ENCODE measurements around the gene TBC1D23.

Gene TBC1D23

GRCh38 chr3:100354850-100355249 is 94.1 kb downstream of the TBC1D23 start:
- Histone ChIP-seq H2AFZ (ENCODE audit: low read length) (no peak overlapping the region), H3K23ac (ENCODE audit: low read depth, low read length, poor library complexity) (no peak overlapping the region), H3K18ac (ENCODE audit: low read length) (no peak overlapping the region), H3K14ac (ENCODE audit: low read length) (no peak overlapping the region), H2BK12ac (ENCODE audit: low read length) (no peak overlapping the region), H2BK120ac (ENCODE audit: low read depth, low read length) (no peak overlapping the region), H4K8ac (ENCODE audit: low read depth, low read length) (no peak overlapping the region), H3K4ac (ENCODE audit: low read length) (no peak overlapping the region), H4K91ac (ENCODE audit: low read depth, low read length, poor library complexity) (no peak overlapping the region), H3K4me3 (ENCODE audit: low read length in 2 of 2) (no peak overlapping the region), H3K4me2 (ENCODE audit: insufficient read depth, low read length, poor library complexity, severe bottlenecking) (no peak overlapping the region), H3K9me3 (replicated peaks in 1 of 2; ENCODE audit: control insufficient read depth in 2 of 2, insufficient read depth in 1 of 2, low read depth in 1 of 2, low read length in 2 of 2) (peaks cover 2% of the 10 kb centered on the region in 2 donors), H3K9ac (ENCODE audit: low read depth, low read length, poor library complexity) (no peak overlapping the region), H2BK5ac (ENCODE audit: low read length) (no peak overlapping the region), H3K79me1 (ENCODE audit: low read depth, low read length) (no peaks in the 10 kb centered on the region), H3K4me1 (ENCODE audit: control insufficient read depth in 2 of 2, insufficient read depth in 1 of 2, low read depth in 1 of 2, low read length in 2 of 2) (no peaks in the 10 kb centered on the region), H3K36me3 (replicated peaks in 1 of 2; ENCODE audit: control insufficient read depth in 2 of 2, insufficient read depth in 2 of 2, low read length in 2 of 2) (peaks cover 9 to 72% of the 10 kb centered on the region in 2 donors), H2BK15ac (ENCODE audit: low read length) (no peak overlapping the region), H3K27ac (replicated peaks; ENCODE audit: low read length) (no peak overlapping the region), H3K27me3 (ENCODE audit: control insufficient read depth in 3 of 3, insufficient read depth in 3 of 3, low read depth in 1 of 3, low read length in 3 of 3) (no peaks in the 10 kb centered on the region), H2AK5ac (ENCODE audit: low read depth, low read length) (no peak overlapping the region)
- no peak for DNase-seq (ENCODE audit: low spot score)
- no CpG with 5 or more reads among the region's 3 CpGs for WGBS, 2 donors (ENCODE audit: extremely low coverage in 2 of 2, insufficient read length in 2 of 2, insufficient replicate concordance in 1 of 2)

- WGBS, 2 donors (ENCODE audit: extremely low coverage in 2 of 2, insufficient read length in 2 of 2, insufficient replicate concordance in 1 of 2) = no CpG with 5 or more reads among the region's 2 CpGs
- H3K27ac ChIP-seq (replicated peaks; ENCODE audit: low read length) = no peak overlapping the region
- H2BK120ac ChIP-seq (ENCODE audit: low read depth, low read length) = no peak overlapping the region
- no peak overlapping the region for H4K8ac ChIP-seq (ENCODE audit: low read depth, low read length)
- H3K23ac ChIP-seq (ENCODE audit: low read depth, low read length, poor library complexity) = no peak overlapping the region
- no peaks in the 10 kb centered on the region for H3K27me3 ChIP-seq (ENCODE audit: control insufficient read depth in 3 of 3, insufficient read depth in 3 of 3, low read depth in 1 of 3, low read length in 3 of 3)
- no peak overlapping the region for H3K18ac ChIP-seq (ENCODE audit: low read length)
- H2BK15ac ChIP-seq (ENCODE audit: low read length) = no peak overlapping the region
- no peaks in the 10 kb centered on the region for H3K79me1 ChIP-seq (ENCODE audit: low read depth, low read length)
- H2BK5ac ChIP-seq (ENCODE audit: low read length) = no peak overlapping the region
- H3K9me3 ChIP-seq (replicated peaks in 1 of 2; ENCODE audit: control insufficient read depth in 2 of 2, insufficient read depth in 1 of 2, low read depth in 1 of 2, low read length in 2 of 2) = peaks cover 4 to 12% of the 10 kb centered on the region in 2 donors
- H3K4ac ChIP-seq (ENCODE audit: low read length) = no peak overlapping the region
- no peak for DNase-seq (ENCODE audit: low spot score)
- no peak overlapping the region for H4K91ac ChIP-seq (ENCODE audit: low read depth, low read length, poor library complexity)
- no peak overlapping the region for H3K4me3 ChIP-seq (ENCODE audit: low read length in 2 of 2)
- H2BK12ac ChIP-seq (ENCODE audit: low read length) = no peak overlapping the region
- H3K36me3 ChIP-seq (replicated peaks in 1 of 2; ENCODE audit: control insufficient read depth in 2 of 2, insufficient read depth in 2 of 2, low read length in 2 of 2) = peaks cover 7 to 76% of the 10 kb centered on the region in 2 donors
- H3K4me1 ChIP-seq (ENCODE audit: control insufficient read depth in 2 of 2, insufficient read depth in 1 of 2, low read depth in 1 of 2, low read length in 2 of 2) = no peaks in the 10 kb centered on the region
- H3K14ac ChIP-seq (ENCODE audit: low read length) = no peak overlapping the region
- H2AK5ac ChIP-seq (ENCODE audit: low read depth, low read length) = no peak overlapping the region
- no peak overlapping the region for H3K9ac ChIP-seq (ENCODE audit: low read depth, low read length, poor library complexity)
- H2AFZ ChIP-seq (ENCODE audit: low read length) = no peak overlapping the region
- no peak overlapping the region for H3K4me2 ChIP-seq (ENCODE audit: insufficient read depth, low read length, poor library complexity, severe bottlenecking)
These were observed 97.6 kb downstream of the TBC1D23 start for GRCh38 chr3:100358413-100358812.

GRCh38 chr3:100359035-100359434 is 98.2 kb downstream of the TBC1D23 start:
- WGBS, 2 donors (ENCODE audit: extremely low coverage in 2 of 2, insufficient read length in 2 of 2, insufficient replicate concordance in 1 of 2) = no CpG with 5 or more reads among the region's 3 CpGs
- Histone ChIP-seq H3K27ac (replicated peaks; ENCODE audit: low read length) (no peak overlapping the region), H3K4me3 (ENCODE audit: low read length in 2 of 2) (no peak overlapping the region)

GRCh38 chr3:100360757-100361496 is 100.1 kb downstream of the TBC1D23 start:
- Histone ChIP-seq H3K36me3 (replicated peaks in 1 of 2; ENCODE audit: control insufficient read depth in 2 of 2, insufficient read depth in 2 of 2, low read length in 2 of 2) (peaks cover 5 to 81% of the 10 kb centered on the region in 2 donors), H2BK5ac (ENCODE audit: low read length) (no peak overlapping the region), H3K27me3 (ENCODE audit: control insufficient read depth in 3 of 3, insufficient read depth in 3 of 3, low read depth in 1 of 3, low read length in 3 of 3) (no peaks in the 10 kb centered on the region), H4K91ac (ENCODE audit: low read depth, low read length, poor library complexity) (no peak overlapping the region), H3K14ac (ENCODE audit: low read length) (no peak overlapping the region), H3K79me1 (ENCODE audit: low read depth, low read length) (no peaks in the 10 kb centered on the region), H3K9me3 (replicated peaks in 1 of 2; ENCODE audit: control insufficient read depth in 2 of 2, insufficient read depth in 1 of 2, low read depth in 1 of 2, low read length in 2 of 2) (peaks cover 4 to 12% of the 10 kb centered on the region in 2 donors), H2BK12ac (ENCODE audit: low read length) (no peak overlapping the region), H3K4me3 (ENCODE audit: low read length in 2 of 2) (no peak overlapping the region), H2AK5ac (ENCODE audit: low read depth, low read length) (no peak overlapping the region), H2BK120ac (ENCODE audit: low read depth, low read length) (no peak overlapping the region), H3K4ac (ENCODE audit: low read length) (no peak overlapping the region), H3K4me1 (ENCODE audit: control insufficient read depth in 2 of 2, insufficient read depth in 1 of 2, low read depth in 1 of 2, low read length in 2 of 2) (no peaks in the 10 kb centered on the region), H3K18ac (ENCODE audit: low read length) (no peak overlapping the region), H2AFZ (ENCODE audit: low read length) (no peak overlapping the region), H2BK15ac (ENCODE audit: low read length) (no peak overlapping the region), H4K8ac (ENCODE audit: low read depth, low read length) (no peak overlapping the region), H3K23ac (ENCODE audit: low read depth, low read length, poor library complexity) (no peak overlapping the region), H3K9ac (ENCODE audit: low read depth, low read length, poor library complexity) (no peak overlapping the region), H3K27ac (replicated peaks; ENCODE audit: low read length) (no peak overlapping the region), H3K4me2 (ENCODE audit: insufficient read depth, low read length, poor library complexity, severe bottlenecking) (no peak overlapping the region)
- no CpG with 5 or more reads among the region's 4 CpGs for WGBS, 2 donors (ENCODE audit: extremely low coverage in 2 of 2, insufficient read length in 2 of 2, insufficient replicate concordance in 1 of 2)
- DNase-seq (ENCODE audit: low spot score) = no peak

More at GRCh38 chr3:100359035-100359434, 98.2 kb downstream of the TBC1D23 start:
- Histone ChIP-seq H3K79me1 (ENCODE audit: low read depth, low read length) (no peaks in the 10 kb centered on the region), H3K36me3 (replicated peaks in 1 of 2; ENCODE audit: control insufficient read depth in 2 of 2, insufficient read depth in 2 of 2, low read length in 2 of 2) (peaks cover 7 to 78% of the 10 kb centered on the region in 2 donors), H2BK120ac (ENCODE audit: low read depth, low read length) (no peak overlapping the region), H3K4me1 (ENCODE audit: control insufficient read depth in 2 of 2, insufficient read depth in 1 of 2, low read depth in 1 of 2, low read length in 2 of 2) (no peaks in the 10 kb centered on the region), H2BK12ac (ENCODE audit: low read length) (no peak overlapping the region), H2BK15ac (ENCODE audit: low read length) (no peak overlapping the region), H3K4me2 (ENCODE audit: insufficient read depth, low read length, poor library complexity, severe bottlenecking) (no peak overlapping the region), H3K18ac (ENCODE audit: low read length) (no peak overlapping the region), H2AK5ac (ENCODE audit: low read depth, low read length) (no peak overlapping the region), H4K8ac (ENCODE audit: low read depth, low read length) (no peak overlapping the region), H3K14ac (ENCODE audit: low read length) (no peak overlapping the region), H2AFZ (ENCODE audit: low read length) (no peak overlapping the region), H3K4ac (ENCODE audit: low read length) (no peak overlapping the region), H2BK5ac (ENCODE audit: low read length) (no peak overlapping the region), H4K91ac (ENCODE audit: low read depth, low read length, poor library complexity) (no peak overlapping the region), H3K9me3 (replicated peaks in 1 of 2; ENCODE audit: control insufficient read depth in 2 of 2, insufficient read depth in 1 of 2, low read depth in 1 of 2, low read length in 2 of 2) (peaks cover 4 to 12% of the 10 kb centered on the region in 2 donors), H3K23ac (ENCODE audit: low read depth, low read length, poor library complexity) (no peak overlapping the region), H3K27me3 (ENCODE audit: control insufficient read depth in 3 of 3, insufficient read depth in 3 of 3, low read depth in 1 of 3, low read length in 3 of 3) (no peaks in the 10 kb centered on the region), H3K9ac (ENCODE audit: low read depth, low read length, poor library complexity) (no peak overlapping the region)
- DNase-seq (ENCODE audit: low spot score) = no peak
